Mesendoderm (in vitro differentiated cells): ENCODE measurements around the gene JAKMIP1.

ENCODE experiments used
- DNase-seq: peaks from one replicate; pipeline ENCODE4 v3.0.0; 2013
- H2AK5ac ChIP-seq: 2 replicates; pipeline ENCODE4 v1.6.1; 2013; ENCODE audit warnings: low read length, inconsistent platforms
- H2BK120ac ChIP-seq: 2 replicates; pipeline ENCODE4 v1.6.1; 2013; ENCODE audit warnings: low read depth, mild to moderate bottlenecking, low read length, moderate library complexity, mixed read lengths
- H2BK15ac ChIP-seq: replicated peaks from 2 replicates; pipeline ENCODE4 v1.6.1; 2013; ENCODE audit warnings: low read depth, mild to moderate bottlenecking, moderate library complexity
- H2BK5ac ChIP-seq: 2 replicates; pipeline ENCODE4 v1.6.1; 2013; ENCODE audit warnings: low read length, inconsistent platforms
- H3K18ac ChIP-seq: 2 replicates; pipeline ENCODE4 v1.6.1; 2013; ENCODE audit warnings: mild to moderate bottlenecking, low read length, mixed read lengths
- H3K23ac ChIP-seq: one replicate; pipeline ENCODE4 v1.6.1; 2013; ENCODE audit warnings: low read length
- H3K27ac ChIP-seq: 2 replicates; pipeline ENCODE4 v1.5.1; 2013; ENCODE audit warnings: low read depth, mild to moderate bottlenecking, inconsistent platforms, low read length, moderate library complexity
- H3K27me3 ChIP-seq: 2 replicates; pipeline ENCODE4 v1.6.1; 2013; ENCODE audit warnings: low read length, control low read depth, mild to moderate bottlenecking, inconsistent platforms; ENCODE audit not compliant: insufficient read depth, poor library complexity
- H3K36me3 ChIP-seq: 2 replicates; pipeline ENCODE4 v1.6.1; 2013; ENCODE audit warnings: low read length, inconsistent platforms; ENCODE audit not compliant: control insufficient read depth, insufficient read depth
- H3K4ac ChIP-seq: one replicate; pipeline ENCODE4 v1.6.1; 2013; ENCODE audit warnings: low read depth, mild to moderate bottlenecking, low read length, moderate library complexity
- H3K4me1 ChIP-seq: 2 replicates; pipeline ENCODE4 v1.6.1; 2013; ENCODE audit warnings: low read depth, low read length, inconsistent platforms; ENCODE audit not compliant: control insufficient read depth
- H3K4me2 ChIP-seq: 2 replicates; pipeline ENCODE4 v1.6.1; 2013; ENCODE audit warnings: low read length
- H3K4me3 ChIP-seq: 2 replicates; pipeline ENCODE4 v1.5.1; 2013; ENCODE audit warnings: mild to moderate bottlenecking, low read length
- H3K56ac ChIP-seq: one replicate; pipeline ENCODE4 v1.6.1; 2013; ENCODE audit warnings: low read length
- H3K79me1 ChIP-seq: 2 replicates; pipeline ENCODE4 v1.6.1; 2013; ENCODE audit warnings: low read length, inconsistent platforms
- H3K79me2 ChIP-seq: 2 replicates; pipeline ENCODE4 v1.6.1; 2013; ENCODE audit warnings: mild to moderate bottlenecking, low read length; ENCODE audit not compliant: control insufficient read depth, insufficient read depth
- H3K9ac ChIP-seq: 2 replicates; pipeline ENCODE4 v1.6.1; 2013; ENCODE audit warnings: low read length, inconsistent platforms
- H4K5ac ChIP-seq: one replicate; pipeline ENCODE4 v1.6.1; 2013; ENCODE audit warnings: low read length
- H4K8ac ChIP-seq: one replicate; pipeline ENCODE4 v1.6.1; 2013; ENCODE audit warnings: low read depth, mild to moderate bottlenecking, control low read depth, low read length, moderate library complexity
- WGBS: extraction: QIAGEN DNeasy Blood & Tissue Kit; methylation state at CpG from one replicate; pipeline ENCODE4 v1.1.7; 2013; ENCODE audit warnings: low lambda C conversion rate, missing lambda C conversion rate; ENCODE audit not compliant: insufficient coverage; ENCODE audit errors: extremely low coverage; 5-methylcytosine and 5-hydroxymethylcytosine counted together

JAKMIP1 gene

DNA sequence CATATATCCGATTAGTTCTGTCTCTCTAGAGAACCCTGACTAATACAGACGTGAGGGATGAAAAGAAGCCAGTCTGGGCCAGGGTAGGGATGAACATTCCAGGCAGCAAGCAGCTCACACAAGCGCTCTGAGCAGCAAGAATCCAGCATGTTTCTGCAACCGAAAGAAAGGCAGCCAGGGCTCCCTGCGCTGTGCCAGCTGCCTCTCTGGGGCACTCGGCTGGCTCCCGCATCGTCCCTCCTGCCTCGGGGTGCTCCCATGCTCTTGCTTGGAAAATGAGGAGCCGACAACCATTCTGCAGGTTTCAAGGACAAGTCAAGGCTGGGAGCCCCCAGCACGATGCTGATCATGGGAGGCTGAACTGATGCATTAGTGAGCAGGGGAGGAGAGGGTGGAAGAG, 7.0 kb downstream of the JAKMIP1 start:
- Histone ChIP-seq H2BK5ac (no peak overlapping the region), H2AK5ac (no peak overlapping the region), H3K27me3 (no peaks in the 10 kb centered on the region), H3K27ac (no peak overlapping the region), H3K9ac (no peak overlapping the region), H3K79me2 (peaks cover 8% of the 10 kb centered on the region), H3K18ac (no peak overlapping the region), H4K8ac (no peak overlapping the region), H3K4me1 (peaks cover 23% of the 10 kb centered on the region), H3K4ac (no peak overlapping the region), H4K5ac (no peak overlapping the region), H2BK120ac (no peak overlapping the region), H2BK15ac (no peak overlapping the region), H3K4me3 (no peak overlapping the region), H3K23ac (no peak overlapping the region), H3K79me1 (peaks cover 15% of the 10 kb centered on the region), H3K4me2 (no peak overlapping the region), H3K56ac (no peak overlapping the region), H3K36me3 (no peaks in the 10 kb centered on the region)
- DNase-seq: no peak
- no CpG with 5 or more reads among the region's 11 CpGs for WGBS

DNA sequence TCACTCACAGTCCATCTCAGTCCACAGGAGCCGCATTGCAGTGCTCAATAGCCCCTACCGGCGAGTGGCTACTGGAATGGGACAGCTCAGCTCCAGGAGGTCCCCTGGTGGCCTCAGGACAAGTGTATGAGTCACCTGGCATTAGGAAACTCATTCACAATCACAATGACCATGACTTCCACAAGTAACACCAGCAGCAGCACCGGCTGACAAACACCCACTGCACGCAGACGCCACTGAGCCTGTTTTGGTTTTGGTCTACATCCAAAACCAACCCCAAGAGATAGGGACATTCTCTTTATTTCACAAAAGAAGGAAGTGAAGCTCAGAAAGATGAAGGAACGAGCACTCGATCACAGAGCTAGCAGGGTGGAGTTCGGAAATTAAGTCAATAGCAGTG, 8.1 kb downstream of the JAKMIP1 start:
- H3K4ac ChIP-seq: no peak overlapping the region
- no peak overlapping the region for H4K5ac ChIP-seq
- H3K79me2 ChIP-seq: peaks cover 3% of the 10 kb centered on the region
- no peaks in the 10 kb centered on the region for H3K36me3 ChIP-seq
- H2BK5ac ChIP-seq: peak overlapping the region; percentile 47
- no peak overlapping the region for H3K27ac ChIP-seq
- H3K23ac ChIP-seq: no peak overlapping the region
- no peaks in the 10 kb centered on the region for H3K27me3 ChIP-seq
- no peak overlapping the region for H3K18ac ChIP-seq
- H3K4me3 ChIP-seq: no peak overlapping the region
- no peak overlapping the region for H4K8ac ChIP-seq
- peak; percentile 66 for DNase-seq
- no peak overlapping the region for H3K4me2 ChIP-seq
- peak overlapping the region; percentile 3 for H3K9ac ChIP-seq
- peaks cover 17% of the 10 kb centered on the region for H3K4me1 ChIP-seq
- peak overlapping the region; percentile 35 for H2AK5ac ChIP-seq
- peak overlapping the region; percentile 36 for H3K56ac ChIP-seq
- H2BK15ac ChIP-seq: no peak overlapping the region
- no peak overlapping the region for H2BK120ac ChIP-seq
- no CpG with 5 or more reads among the region's 9 CpGs for WGBS
- peaks cover 13% of the 10 kb centered on the region for H3K79me1 ChIP-seq

GRCh38 chr4:6191448-6192130, 8.8 kb downstream of the JAKMIP1 start:
- DNase-seq: peak; percentile 75
- Histone ChIP-seq H3K79me2 (no peaks in the 10 kb centered on the region), H4K8ac (no peak overlapping the region), H2BK5ac (peak overlapping the region; percentile 92), H3K27me3 (no peaks in the 10 kb centered on the region), H3K18ac (peak overlapping the region; percentile 3), H3K36me3 (no peaks in the 10 kb centered on the region), H3K27ac (no peak overlapping the region), H3K4me3 (no peak overlapping the region), H3K56ac (peak overlapping the region; percentile 81), H3K4me1 (peaks cover 17% of the 10 kb centered on the region), H3K4me2 (no peak overlapping the region), H3K23ac (no peak overlapping the region), H4K5ac (no peak overlapping the region), H3K9ac (peak overlapping the region; percentile 31), H3K79me1 (peaks cover 12% of the 10 kb centered on the region), H2AK5ac (peak overlapping the region; percentile 96), H3K4ac (peak overlapping the region; percentile 1), H2BK120ac (no peak overlapping the region), H2BK15ac (no peak overlapping the region)
- WGBS: no CpG with 5 or more reads among the region's 11 CpGs

GRCh38 chr4:6190486-6190885, 9.9 kb downstream of the JAKMIP1 start:
- peak overlapping the region; percentile 21 for H3K18ac ChIP-seq
- H2BK15ac ChIP-seq: no peak overlapping the region
- peaks cover 9% of the 10 kb centered on the region for H3K4me1 ChIP-seq
- H2AK5ac ChIP-seq: peak overlapping the region; percentile 77
- no peaks in the 10 kb centered on the region for H3K79me2 ChIP-seq
- H3K27ac ChIP-seq: no peak overlapping the region
- H4K8ac ChIP-seq: no peak overlapping the region
- no peak overlapping the region for H3K4me2 ChIP-seq
- peaks cover 7% of the 10 kb centered on the region for H3K79me1 ChIP-seq
- no peak overlapping the region for H2BK120ac ChIP-seq
- H3K56ac ChIP-seq: peak overlapping the region; percentile 81
- no peak overlapping the region for H3K23ac ChIP-seq
- H4K5ac ChIP-seq: no peak overlapping the region
- H3K36me3 ChIP-seq: no peaks in the 10 kb centered on the region
- no peak overlapping the region for H3K4me3 ChIP-seq
- DNase-seq: no peak
- no peaks in the 10 kb centered on the region for H3K27me3 ChIP-seq
- H2BK5ac ChIP-seq: peak overlapping the region; percentile 43
- no peak overlapping the region for H3K4ac ChIP-seq
- no CpG with 5 or more reads among the region's 8 CpGs for WGBS
- no peak overlapping the region for H3K9ac ChIP-seq

DNA sequence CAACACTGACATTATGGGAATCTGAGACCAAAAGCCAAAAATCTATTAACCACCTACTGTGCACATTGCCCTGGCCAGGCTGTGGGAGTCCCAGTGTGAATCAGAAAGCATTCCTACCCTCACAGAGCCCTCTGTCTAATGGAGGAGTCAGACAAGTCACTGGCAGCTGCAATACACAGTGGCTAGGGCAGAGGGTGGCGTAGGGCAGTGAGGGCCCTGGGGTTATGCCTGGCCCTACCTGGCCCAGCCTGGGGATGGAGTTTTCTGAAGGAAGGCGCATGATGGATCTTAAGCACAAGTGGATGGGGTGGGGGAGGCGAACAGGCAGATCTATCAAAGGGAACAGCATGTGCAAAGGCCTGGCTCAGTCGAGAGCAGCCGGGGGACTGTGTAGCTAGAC, 10.8 kb downstream of the JAKMIP1 start:
- Histone ChIP-seq H4K5ac (peak overlapping the region; percentile 65), H3K23ac (peak overlapping the region; percentile 9), H3K56ac (peak overlapping the region; percentile 72), H3K27ac (no peak overlapping the region), H2BK120ac (no peak overlapping the region), H4K8ac (no peak overlapping the region), H3K36me3 (no peaks in the 10 kb centered on the region), H3K27me3 (no peaks in the 10 kb centered on the region), H3K4me1 (peaks cover 9% of the 10 kb centered on the region), H2AK5ac (peak overlapping the region; percentile 49), H3K4me2 (no peak overlapping the region), H3K9ac (peak overlapping the region; percentile 36), H2BK5ac (peak overlapping the region; percentile 88), H3K79me2 (no peaks in the 10 kb centered on the region), H2BK15ac (no peak overlapping the region), H3K4me3 (no peak overlapping the region), H3K79me1 (peaks cover 7% of the 10 kb centered on the region), H3K18ac (peak overlapping the region; percentile 21), H3K4ac (peak overlapping the region; percentile 8)
- WGBS: no CpG with 5 or more reads among the region's 5 CpGs
- DNase-seq: peak; percentile 78
